RPMI8226 (cell line): ENCODE measurements around the gene TNFSF8.

Source experiments
- DNase-seq: peaks from one replicate; pipeline ENCODE4 v3.0.0-alpha.2; 2015

Gene TNFSF8

DNA sequence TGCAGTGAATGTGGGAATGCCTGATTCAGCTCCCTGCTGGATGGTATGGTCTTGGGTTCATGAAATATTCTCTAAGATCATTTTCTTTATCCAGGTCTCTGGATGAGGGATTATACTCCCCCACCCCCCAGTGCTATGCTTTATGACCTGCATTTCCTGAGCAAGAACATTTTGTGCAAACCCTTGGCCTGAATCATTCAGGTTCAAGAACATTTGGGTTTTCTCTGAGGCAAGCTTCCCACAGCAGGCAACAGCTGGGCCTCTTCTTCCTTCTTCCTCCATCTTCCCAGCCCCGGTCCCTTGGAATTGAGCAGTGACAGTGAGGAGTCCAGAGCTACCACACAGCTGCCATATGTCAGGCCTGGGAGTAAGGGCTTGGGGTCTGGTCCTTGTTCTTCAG is 65.9 kb downstream of the TNFSF8 start:
- no peak for DNase-seq

DNA sequence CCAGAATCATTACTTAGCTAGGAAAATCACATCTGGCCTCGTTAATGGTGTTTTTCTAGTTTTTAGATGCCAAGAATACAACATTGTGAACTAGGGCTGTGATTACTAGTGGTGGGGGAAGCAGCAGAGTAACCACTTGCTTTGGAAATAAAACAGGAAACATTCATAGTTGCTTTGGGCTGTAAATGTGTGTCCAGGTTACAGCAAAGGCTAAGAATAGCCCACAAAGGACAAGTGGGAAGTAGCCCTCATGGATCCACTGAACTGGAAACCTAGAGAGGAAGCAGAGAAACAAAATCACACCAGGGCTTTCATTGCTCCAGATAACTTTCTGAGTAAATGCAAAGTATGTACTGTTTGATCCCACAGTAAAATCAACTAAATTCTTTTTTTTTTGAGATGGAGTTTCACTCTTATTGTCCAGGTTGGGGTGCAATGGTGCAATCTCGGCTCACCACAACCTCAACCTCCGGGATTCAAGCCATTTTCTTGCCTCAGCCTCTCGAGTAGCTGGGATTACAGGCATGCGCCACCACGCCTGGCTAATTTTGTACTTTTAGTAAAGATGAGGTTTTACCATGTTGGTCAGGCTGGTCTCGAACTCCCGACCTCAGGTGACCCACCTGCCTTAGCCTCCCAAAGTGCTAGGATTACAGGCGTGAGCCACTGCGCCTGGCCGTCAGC is 68.3 kb downstream of the TNFSF8 start:
- no peak for DNase-seq

DNA sequence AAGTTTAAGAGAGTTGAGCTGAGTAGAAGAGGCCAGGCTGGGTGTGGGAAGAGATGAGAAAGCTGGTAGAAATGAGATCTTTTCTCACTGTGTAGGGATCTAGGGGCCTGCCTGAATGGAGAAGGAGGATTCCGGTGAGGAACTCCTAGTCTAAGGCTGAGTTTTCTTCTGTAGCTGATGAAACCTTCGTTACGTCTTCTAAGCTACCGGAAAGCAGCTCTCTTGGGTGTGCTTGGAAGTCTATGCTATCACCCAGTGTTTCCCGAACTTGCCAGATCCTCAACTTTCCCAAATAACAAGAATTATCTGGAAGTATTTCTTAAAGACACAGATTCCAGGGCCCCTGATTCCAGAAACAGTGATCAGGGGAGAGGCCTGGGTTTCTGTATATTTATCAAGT is 69.1 kb downstream of the TNFSF8 start:
- DNase-seq, result no peak

DNA sequence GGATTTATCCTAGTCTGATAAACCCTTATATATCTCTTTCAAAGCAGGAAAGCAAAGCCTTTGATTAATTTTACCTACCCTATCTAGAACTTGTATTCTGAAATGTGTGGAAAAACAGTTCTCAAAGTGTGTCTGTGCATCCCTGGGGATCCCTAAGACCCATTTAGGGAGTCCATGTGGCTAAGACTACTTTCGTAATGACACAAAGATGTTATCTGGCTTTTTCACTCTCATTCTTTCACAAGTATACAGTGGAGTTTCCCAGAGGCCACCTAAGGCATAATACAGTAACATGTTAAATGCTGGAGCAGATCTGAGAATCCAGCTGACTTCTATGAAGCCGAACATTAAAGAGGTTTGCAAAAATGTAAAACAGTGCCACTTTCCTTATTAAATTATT is 70.2 kb downstream of the TNFSF8 start:
- no peak for DNase-seq

DNA sequence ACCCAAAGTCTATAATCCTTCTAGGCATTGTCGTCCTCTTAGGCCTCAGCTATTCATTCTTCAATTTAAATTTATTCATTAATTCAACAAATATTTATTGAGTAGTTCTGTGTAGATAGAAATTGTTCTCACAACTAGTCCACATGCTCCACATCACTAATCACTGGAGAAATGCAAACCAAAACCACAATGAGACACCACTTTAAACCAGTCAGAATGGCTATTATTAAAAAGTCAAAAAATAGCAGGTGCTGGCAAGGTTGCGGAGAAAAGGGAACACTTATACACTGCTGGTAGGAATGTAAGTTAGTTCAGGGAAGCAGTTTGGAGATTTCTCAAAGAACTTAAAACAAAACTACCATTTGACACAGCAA is 73.5 kb downstream of the TNFSF8 start:
- no peak for DNase-seq

DNA sequence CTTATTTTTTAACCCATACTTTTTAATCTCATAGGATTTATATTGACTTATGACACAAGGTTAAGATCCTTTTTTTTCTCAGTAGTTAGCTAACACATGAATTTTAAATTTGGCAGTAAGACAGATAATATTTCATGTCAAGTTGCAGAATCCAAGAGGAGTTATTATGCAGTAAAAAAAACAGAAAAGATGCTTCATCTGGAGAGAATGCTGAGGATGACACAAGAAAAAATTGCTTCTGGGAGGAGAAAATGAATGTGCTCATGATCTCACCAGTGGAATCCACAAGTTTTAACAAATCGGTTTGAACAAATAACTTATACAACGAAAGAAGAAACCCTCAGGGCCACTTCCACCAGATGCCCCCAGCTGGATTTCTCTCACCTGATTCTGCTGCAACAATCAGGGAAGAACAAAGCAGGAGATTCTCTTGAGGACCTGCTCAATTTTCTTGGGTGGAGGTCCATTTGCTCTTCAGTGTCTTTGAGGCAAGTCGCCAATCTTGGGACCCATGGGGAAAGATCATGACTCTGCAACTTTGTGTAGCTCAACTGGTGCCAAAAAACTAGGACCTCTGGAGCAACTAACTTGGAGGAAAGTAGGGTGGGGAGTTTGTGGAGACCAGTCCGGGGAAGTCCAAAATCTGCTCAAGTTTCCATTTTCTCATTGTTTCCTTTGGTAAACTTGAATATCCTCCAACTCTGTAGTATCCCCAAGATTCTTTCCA is 74.0 kb downstream of the TNFSF8 start:
- DNase-seq, result no peak

DNA sequence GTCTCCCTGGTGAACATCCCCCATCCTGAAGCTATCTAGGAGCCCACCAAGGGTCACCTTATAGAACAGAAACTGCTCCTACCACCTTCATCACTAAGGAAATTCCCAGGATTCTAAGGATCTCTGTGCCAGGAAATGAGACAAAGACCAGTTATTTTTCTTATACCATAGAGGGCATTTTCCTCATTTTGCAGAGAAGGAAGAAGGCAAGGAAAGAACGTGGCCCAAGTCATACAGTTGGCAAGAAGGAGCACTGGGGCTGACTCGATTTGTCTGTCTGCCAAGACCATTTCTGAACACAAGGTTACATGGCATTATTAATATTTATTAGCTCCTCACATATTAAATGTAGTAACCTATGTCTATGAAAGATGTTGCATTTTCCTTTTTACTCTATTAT is 74.9 kb downstream of the TNFSF8 start:
- DNase-seq, result no peak

DNA sequence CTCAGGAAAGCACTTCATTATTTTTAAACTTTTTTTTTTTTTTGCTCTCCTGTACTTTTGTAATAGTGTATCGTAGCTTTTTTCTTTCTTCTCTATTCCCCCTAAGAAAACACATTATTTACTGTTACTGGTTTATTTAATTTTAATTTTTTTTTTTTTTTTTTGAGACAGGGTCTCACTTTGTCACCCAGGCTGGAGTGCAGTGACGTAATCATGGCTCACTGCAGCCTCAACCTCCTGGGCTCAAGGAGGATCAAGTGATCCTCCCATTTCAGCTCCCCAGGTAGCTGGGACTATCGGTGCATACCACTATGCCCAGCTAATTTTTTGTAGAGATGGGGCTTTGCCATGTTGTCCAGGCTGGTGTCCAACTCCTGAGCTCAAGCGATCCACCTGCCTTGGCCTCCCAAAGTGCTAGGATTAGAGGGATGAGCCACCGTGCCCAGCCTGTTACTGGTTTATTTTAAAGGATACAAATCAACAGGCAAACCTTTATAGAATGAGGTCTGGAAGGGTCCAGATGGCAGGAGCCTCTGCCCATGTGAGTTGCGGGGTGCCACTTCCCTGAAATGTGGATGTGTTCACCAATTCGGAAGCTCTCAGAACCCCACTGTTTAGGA is 75.5 kb downstream of the TNFSF8 start:
- DNase-seq, result no peak

DNA sequence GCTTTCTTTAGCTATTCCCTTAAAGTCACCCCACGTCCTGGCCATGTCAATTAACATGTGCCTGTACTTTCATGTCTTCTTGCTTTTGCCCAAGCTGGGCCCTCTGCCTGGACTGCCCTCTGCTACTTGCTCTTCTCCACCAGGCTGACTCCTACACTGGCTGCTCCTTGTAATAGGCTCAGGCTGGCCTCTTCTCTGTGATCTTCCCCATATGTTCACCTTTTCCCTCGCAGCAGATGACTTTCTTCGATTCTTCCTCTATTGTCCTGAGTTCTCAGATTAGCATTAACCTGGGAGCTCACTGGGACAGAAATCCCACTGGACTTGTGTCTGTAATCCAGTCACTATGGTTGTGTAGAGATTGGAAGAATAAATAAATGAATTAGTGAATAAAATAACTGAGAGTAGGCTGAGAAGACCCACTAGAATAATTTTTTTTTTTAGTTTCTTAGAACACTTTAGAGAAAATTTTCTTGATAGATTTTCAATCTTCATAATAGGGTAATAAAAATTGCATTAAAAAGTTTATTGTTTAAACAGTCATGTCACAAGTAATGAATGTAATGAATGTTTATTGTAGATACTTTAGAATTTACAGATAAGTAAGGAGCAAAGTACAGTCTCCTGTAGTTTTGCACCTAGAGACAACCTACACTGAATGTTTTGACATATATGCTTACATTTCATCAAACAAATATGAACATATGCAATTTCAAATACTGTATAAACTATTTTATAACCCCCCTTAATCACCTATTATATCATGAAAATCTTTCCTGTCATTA is 77.1 kb downstream of the TNFSF8 start:
- DNase-seq, result no peak

DNA sequence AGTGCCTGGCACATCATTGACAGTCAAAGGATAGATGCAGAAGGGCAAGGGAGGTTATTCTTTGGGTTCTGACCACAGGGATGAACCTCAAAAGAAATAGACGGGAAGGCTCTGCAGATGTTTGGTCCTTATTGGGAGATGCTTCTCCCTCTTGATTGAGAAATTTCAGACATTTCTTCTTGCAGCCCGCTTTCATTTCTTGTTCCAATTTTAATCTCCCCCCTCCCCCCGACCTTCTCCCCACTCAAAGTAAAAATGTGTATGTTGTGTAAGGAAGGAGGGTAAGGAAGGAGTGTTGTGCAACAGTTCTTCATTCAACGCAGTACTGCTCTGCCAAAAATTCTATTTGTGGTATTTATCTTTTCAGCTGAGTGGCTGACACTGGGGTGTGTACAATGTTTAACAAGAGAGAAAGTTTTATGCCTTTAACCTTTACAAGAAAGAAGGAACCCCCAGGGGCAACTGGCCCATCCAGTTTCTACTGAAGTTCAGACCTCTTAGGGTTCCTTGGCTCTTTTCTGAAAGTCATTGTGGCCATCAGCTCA is 78.3 kb downstream of the TNFSF8 start:
- no peak for DNase-seq

DNA sequence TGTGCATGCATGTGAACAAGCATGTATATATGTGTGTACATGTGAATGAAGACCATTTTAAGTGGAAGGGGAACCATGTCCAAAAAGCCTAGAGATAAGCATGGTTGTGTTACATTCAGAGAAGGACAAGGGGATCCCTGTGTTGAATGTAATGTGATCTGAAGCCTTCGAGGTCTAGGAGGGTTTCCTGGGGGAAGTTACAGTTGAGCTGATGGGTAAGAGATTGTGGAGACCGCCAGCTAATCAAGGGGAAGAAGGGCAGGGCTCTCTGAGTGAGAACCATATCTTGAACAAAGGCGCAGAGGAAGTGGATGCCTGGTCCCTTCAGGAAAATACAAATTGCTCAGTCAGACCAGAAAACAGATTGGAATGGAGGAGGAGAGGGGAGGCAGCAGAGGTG is 79.1 kb downstream of the TNFSF8 start:
- no peak for DNase-seq
